GM12878 (cell line): ENCODE results near the gene TCEAL9. TPM values are rescaled to one million over a fixed set of nuclear protein-coding genes. Genes with fewer than 3 reads are reported as not detected.
A peak's percentile ranks its signal among the peaks of the same experiment; 100 is the strongest.

Experiments
- ATAC-seq: fragments of 200-7000 bp; cut with Tn5 transposase; 3 replicates; pipeline ENCODE4 v1.9.1; 2020; ENCODE audit warnings: mild to moderate bottlenecking, moderate library complexity
- BruUV-seq: library from RNA; stranded (reverse); fragments of 400-500 nt; replicated peaks from 2 replicates; lab custom pipeline; 2021; lab: Mats Ljungman, UMichigan
- CTCF ChIA-PET: fragments of 300-600 bp; sonication (Branson Sonifier 250); formaldehyde crosslinking; extraction: SDS; loops from one replicate; lab custom pipeline; 2021; ENCODE audit warnings: inconsistent platforms; lab: Yijun Ruan, JAX
- POLR2A ChIA-PET: fragments of 350-600 bp; formaldehyde crosslinking; extraction: SDS; loops from one replicate; lab custom pipeline; 2021; ENCODE audit warnings: inconsistent platforms; lab: Charles Lee
- RAD21 ChIA-PET: fragments of 300-600 bp; sonication (Branson Sonifier 250); formaldehyde crosslinking; loops from one replicate; lab custom pipeline; 2023; ENCODE audit warnings: antibody characterized with exemption; ENCODE audit not compliant: unreplicated experiment; lab: Charles Lee
- SMC1A ChIA-PET: fragments of 300-600 bp; sonication (Branson Sonifier 250); formaldehyde crosslinking; loops from one replicate; lab custom pipeline; 2023; ENCODE audit not compliant: unreplicated experiment, uncharacterized antibody; lab: Charles Lee
- DNase-seq: peaks from one replicate; pipeline ENCODE4 v3.0.0-alpha.2; 2011; ENCODE audit warnings: low read depth, low spot score
- FAIRE-seq: peaks from 3 replicates; lab custom pipeline; 2011; peaks lifted over from hg19 to GRCh38; lab: Jason Lieb, UNC
- H2AFZ ChIP-seq: 2 replicates; pipeline ENCODE4 v1.6.0; 2011; ENCODE audit warnings: low read depth, low read length, control low read depth; ENCODE audit not compliant: control insufficient read depth
- H3K27ac ChIP-seq: 2 replicates; pipeline ENCODE4 v1.5.1; 2011; ENCODE audit warnings: control low read depth; ENCODE audit not compliant: control insufficient read depth, insufficient read depth
- H3K27me3 ChIP-seq, 2 experiments: replicated peaks in 1 of 2; 2 replicates each; pipeline versions ENCODE4 v1.6.0 to v1.6.1; 2011; ENCODE audit warnings: low read length in 1 of 2; ENCODE audit not compliant: control insufficient read depth in 2 of 2, insufficient read depth in 2 of 2
- H3K36me3 ChIP-seq, 2 experiments: 2 replicates each; pipeline ENCODE4 v1.5.1; 2011; ENCODE audit warnings: low read length in 1 of 2; ENCODE audit not compliant: control insufficient read depth in 2 of 2, insufficient read depth in 2 of 2
- H3K4me1 ChIP-seq: 2 replicates; pipeline ENCODE4 v1.6.1; 2011; ENCODE audit warnings: mild to moderate bottlenecking, low read length, moderate library complexity, mixed read lengths; ENCODE audit not compliant: control insufficient read depth, insufficient read depth
- H3K4me2 ChIP-seq: 2 replicates; pipeline ENCODE4 v1.6.0; 2011; ENCODE audit warnings: control low read depth; ENCODE audit not compliant: control insufficient read depth, insufficient read depth
- H3K4me3 ChIP-seq: fragments of 200-600 bp; sonication (generic); 2 replicates; pipeline ENCODE4 v1.5.1; 2016
- H3K79me2 ChIP-seq: 2 replicates; pipeline ENCODE4 v1.6.0; 2011; ENCODE audit warnings: low read length; ENCODE audit not compliant: control insufficient read depth, insufficient read depth
- H3K9ac ChIP-seq: 2 replicates; pipeline ENCODE4 v1.8.0; 2011; ENCODE audit warnings: low read length, control low read depth, mixed read lengths; ENCODE audit not compliant: control insufficient read depth, insufficient read depth
- H3K9me3 ChIP-seq: replicated peaks from 3 replicates; pipeline ENCODE4 v1.5.1; 2011; ENCODE audit warnings: mild to moderate bottlenecking, low read length; ENCODE audit not compliant: control insufficient read depth, insufficient read depth
- H4K20me1 ChIP-seq: 2 replicates; pipeline ENCODE4 v1.6.0; 2011; ENCODE audit not compliant: control insufficient read depth, insufficient read depth
- HCFC1 ChIP-seq: fragments of 150-350 bp; IDR thresholded peaks from 2 replicates; pipeline ENCODE4 v1.6.1; 2014; ENCODE audit warnings: low read length
- JUNB ChIP-seq: IDR thresholded peaks from 2 replicates; pipeline ENCODE4 v1.6.1; 2016; ENCODE audit warnings: antibody characterized with exemption, mild to moderate bottlenecking
- POLR2A ChIP-seq: IDR thresholded peaks from 2 replicates; pipeline ENCODE4 v1.6.1; 2011; ENCODE audit warnings: low read depth, mild to moderate bottlenecking, low read length
- STAT3 ChIP-seq: IDR thresholded peaks from 2 replicates; pipeline ENCODE4 v1.6.1; 2011; ENCODE audit warnings: low read depth, low read length, improper control_type of control experiment
- WRNIP1 ChIP-seq: IDR thresholded peaks from 2 replicates; pipeline ENCODE4 v1.6.1; 2011; ENCODE audit warnings: low read depth, low read length, improper control_type of control experiment, borderline replicate concordance
- WGBS: methylation state at CpG from one replicate; pipeline ENCODE4 v1.1.6; 2016; ENCODE audit warnings: low lambda C conversion rate; ENCODE audit not compliant: insufficient replicate concordance, insufficient coverage; ENCODE audit errors: missing lambda C conversion rate; 5-methylcytosine and 5-hydroxymethylcytosine counted together
- in situ Hi-C: fragments of 300-500 bp; cut with MboI; formaldehyde crosslinking; loops from 9 replicates; pipeline ENCODE4 v1.14.3; 2018; ENCODE audit warnings: mixed read lengths
- intact Hi-C: fragments of 100-400 bp; cut with micrococcal nuclease; formaldehyde crosslinking; loops from one replicate; pipeline ENCODE4 v1.14.2; 2022; ENCODE audit not compliant: unreplicated experiment
- polyA plus RNA-seq, 11 experiments: library from polyadenylated mRNA; depleted of rRNA in 4 of 11; unstranded in 6 of 11; stranded (reverse) in 5 of 11; fragments of >200 nt; fragmentation: Nextera tagmentation in 4 of 11; fragmentation: Illumina TruSeq in 1 of 11; extraction: Ambion mirVana in 4 of 11; extraction: Trizol in 1 of 11; gene quantifications; 1 replicate in 1 of 11; 2 replicates in 10 of 11; pipeline versions ENCODE4 v1.2.1 to v1.2.3, GENCODE V29; 2011 to 2016; ENCODE audit warnings: inconsistent platforms in 2 of 11, missing spikeins in 2 of 11, low read depth in 1 of 11
- total RNA-seq, 4 experiments: library from RNA; depleted of rRNA in 3 of 4; stranded (reverse); fragments of >200 nt in 3 of 4; fragmentation: Illumina TruSeq in 1 of 4; extraction: Trizol in 1 of 4; gene quantifications; 2 replicates each; pipeline versions ENCODE4 v1.2.1 to v1.2.3, GENCODE V29; 2013 to 2021
- TF ChIP-seq, protein P1 (sequence below): fragments of 450-650 bp; IDR thresholded peaks from 2 replicates; pipeline ENCODE4 v1.6.1; 2016; ENCODE audit warnings: mild to moderate bottlenecking, moderate library complexity, borderline replicate concordance
- TF ChIP-seq, protein P2 (sequence below): IDR thresholded peaks from 2 replicates; pipeline ENCODE4 v1.6.1; 2011; ENCODE audit warnings: borderline replicate concordance, low read depth, mild to moderate bottlenecking, moderate library complexity, mixed read lengths, low read length; ENCODE audit not compliant: insufficient read depth; ENCODE audit errors: extremely low read length
- TF ChIP-seq, protein P3 (sequence below), 3 experiments: IDR thresholded peaks in 2 of 3; conservative IDR thresholded peaks in 1 of 3; 2 replicates each; pipeline ENCODE4 v1.5.1; 2011; ENCODE audit warnings: low read depth in 3 of 3, low read length in 3 of 3, mild to moderate bottlenecking in 3 of 3, control low read depth in 2 of 3, moderate library complexity in 2 of 3, inconsistent platforms in 1 of 3, mixed read lengths in 1 of 3; ENCODE audit not compliant: control insufficient read depth in 2 of 3, insufficient read depth in 1 of 3; ENCODE audit errors: extremely low read depth in 1 of 3

Gene TCEAL9
- total and polyA plus RNA-seq, 10 of the 15 experiments (the other 5 are each of a cell fraction or from before 2014, with no cell fraction given), result 0.39 to 2.5 (median 0.90) TPM

GRCh38 chrX:103373581-103373980 is 17.3 kb downstream of the TCEAL9 start (continued):
- TF ChIP-seq, protein P1, sequence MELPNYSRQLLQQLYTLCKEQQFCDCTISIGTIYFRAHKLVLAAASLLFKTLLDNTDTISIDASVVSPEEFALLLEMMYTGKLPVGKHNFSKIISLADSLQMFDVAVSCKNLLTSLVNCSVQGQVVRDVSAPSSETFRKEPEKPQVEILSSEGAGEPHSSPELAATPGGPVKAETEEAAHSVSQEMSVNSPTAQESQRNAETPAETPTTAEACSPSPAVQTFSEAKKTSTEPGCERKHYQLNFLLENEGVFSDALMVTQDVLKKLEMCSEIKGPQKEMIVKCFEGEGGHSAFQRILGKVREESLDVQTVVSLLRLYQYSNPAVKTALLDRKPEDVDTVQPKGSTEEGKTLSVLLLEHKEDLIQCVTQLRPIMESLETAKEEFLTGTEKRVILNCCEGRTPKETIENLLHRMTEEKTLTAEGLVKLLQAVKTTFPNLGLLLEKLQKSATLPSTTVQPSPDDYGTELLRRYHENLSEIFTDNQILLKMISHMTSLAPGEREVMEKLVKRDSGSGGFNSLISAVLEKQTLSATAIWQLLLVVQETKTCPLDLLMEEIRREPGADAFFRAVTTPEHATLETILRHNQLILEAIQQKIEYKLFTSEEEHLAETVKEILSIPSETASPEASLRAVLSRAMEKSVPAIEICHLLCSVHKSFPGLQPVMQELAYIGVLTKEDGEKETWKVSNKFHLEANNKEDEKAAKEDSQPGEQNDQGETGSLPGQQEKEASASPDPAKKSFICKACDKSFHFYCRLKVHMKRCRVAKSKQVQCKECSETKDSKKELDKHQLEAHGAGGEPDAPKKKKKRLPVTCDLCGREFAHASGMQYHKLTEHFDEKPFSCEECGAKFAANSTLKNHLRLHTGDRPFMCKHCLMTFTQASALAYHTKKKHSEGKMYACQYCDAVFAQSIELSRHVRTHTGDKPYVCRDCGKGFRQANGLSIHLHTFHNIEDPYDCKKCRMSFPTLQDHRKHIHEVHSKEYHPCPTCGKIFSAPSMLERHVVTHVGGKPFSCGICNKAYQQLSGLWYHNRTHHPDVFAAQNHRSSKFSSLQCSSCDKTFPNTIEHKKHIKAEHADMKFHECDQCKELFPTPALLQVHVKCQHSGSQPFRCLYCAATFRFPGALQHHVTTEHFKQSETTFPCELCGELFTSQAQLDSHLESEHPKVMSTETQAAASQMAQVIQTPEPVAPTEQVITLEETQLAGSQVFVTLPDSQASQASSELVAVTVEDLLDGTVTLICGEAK, result no peak
- no peak for TF ChIP-seq STAT3

GRCh38 chrX:103376118-103376978 is 20.0 kb downstream of the TCEAL9 start, which contains the start of gene BEX3:
Gene BEX3 (plus strand): TSS chrX:103376538. CDS start chrX:103377522, 984 bp downstream.
- no TSS peak for BruUV-seq
- peak within 1 kb of the TSS; percentile 36; the same call in 1 of the 2 replicates for H3K4me3 ChIP-seq

More at GRCh38 chrX:103376118-103376978, 20.0 kb downstream of the TCEAL9 start, which contains the start of gene BEX3:
- Histone ChIP-seq H3K9me3 (no peaks in the 10 kb centered on the region), H3K4me1 (no peaks in the 10 kb centered on the region), H3K9ac (no peak within 1 kb of the TSS), H2AFZ (peak within 1 kb of the TSS; percentile 55), H3K4me2 (no peak within 1 kb of the TSS), H4K20me1 (no peaks in the 10 kb centered on the region), H3K79me2 (no peaks in the 10 kb centered on the region), H3K36me3 (no peaks in the 10 kb centered on the region), H3K27ac (no peak within 1 kb of the TSS), H3K27me3 (no peaks in the 10 kb centered on the region)
- POLR2A ChIA-PET, result no interaction called here
- DNase-seq, result no peak
- in situ Hi-C loops (no loop called here), intact Hi-C loops (no loop called here)
- CTCF ChIA-PET, result no interaction called here
- WGBS, result 35% methylated on average over 41 of the region's 62 CpGs
- RAD21 ChIA-PET, result no interaction called here
- ATAC-seq, result no peak
- SMC1A ChIA-PET, result no interaction called here
- TF ChIP-seq, protein P1, result no peak
- TF ChIP-seq, protein P2, sequence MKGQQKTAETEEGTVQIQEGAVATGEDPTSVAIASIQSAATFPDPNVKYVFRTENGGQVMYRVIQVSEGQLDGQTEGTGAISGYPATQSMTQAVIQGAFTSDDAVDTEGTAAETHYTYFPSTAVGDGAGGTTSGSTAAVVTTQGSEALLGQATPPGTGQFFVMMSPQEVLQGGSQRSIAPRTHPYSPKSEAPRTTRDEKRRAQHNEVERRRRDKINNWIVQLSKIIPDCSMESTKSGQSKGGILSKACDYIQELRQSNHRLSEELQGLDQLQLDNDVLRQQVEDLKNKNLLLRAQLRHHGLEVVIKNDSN, result peak; percentile 78
- TF ChIP-seq HCFC1 (no peak), WRNIP1 (no peak), JUNB (no peak), POLR2A (peak; percentile 50; the same call in 1 of the 2 replicates)
- TF ChIP-seq, protein P3, sequence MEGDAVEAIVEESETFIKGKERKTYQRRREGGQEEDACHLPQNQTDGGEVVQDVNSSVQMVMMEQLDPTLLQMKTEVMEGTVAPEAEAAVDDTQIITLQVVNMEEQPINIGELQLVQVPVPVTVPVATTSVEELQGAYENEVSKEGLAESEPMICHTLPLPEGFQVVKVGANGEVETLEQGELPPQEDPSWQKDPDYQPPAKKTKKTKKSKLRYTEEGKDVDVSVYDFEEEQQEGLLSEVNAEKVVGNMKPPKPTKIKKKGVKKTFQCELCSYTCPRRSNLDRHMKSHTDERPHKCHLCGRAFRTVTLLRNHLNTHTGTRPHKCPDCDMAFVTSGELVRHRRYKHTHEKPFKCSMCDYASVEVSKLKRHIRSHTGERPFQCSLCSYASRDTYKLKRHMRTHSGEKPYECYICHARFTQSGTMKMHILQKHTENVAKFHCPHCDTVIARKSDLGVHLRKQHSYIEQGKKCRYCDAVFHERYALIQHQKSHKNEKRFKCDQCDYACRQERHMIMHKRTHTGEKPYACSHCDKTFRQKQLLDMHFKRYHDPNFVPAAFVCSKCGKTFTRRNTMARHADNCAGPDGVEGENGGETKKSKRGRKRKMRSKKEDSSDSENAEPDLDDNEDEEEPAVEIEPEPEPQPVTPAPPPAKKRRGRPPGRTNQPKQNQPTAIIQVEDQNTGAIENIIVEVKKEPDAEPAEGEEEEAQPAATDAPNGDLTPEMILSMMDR (IDR thresholded peaks at IDR 0.05 in 2 of 3, conservative IDR thresholded peaks at IDR 0.05 in 1 of 3; ENCODE audit: control insufficient read depth in 2 of 3, extremely low read depth in 1 of 3, insufficient read depth in 1 of 3, low read depth in 3 of 3, low read length in 3 of 3), result no peak
- FAIRE-seq, result no peak
